Upper lobe of left lung (tissue), 4 donors: ENCODE results near the gene PALLD.

Experiments used
- EP300 ChIP-seq, 4 donors: sonication (generic); formaldehyde crosslinking; IDR thresholded peaks; one replicate each; pipeline ENCODE4 v1.5.1; 2017; ENCODE audit warnings: antibody characterized with exemption in 4 of 4, control low read depth in 2 of 4
- POLR2A ChIP-seq, 4 donors: fragments of 450-650 bp; IDR thresholded peaks; one replicate each; pipeline ENCODE4 v1.5.1; 2016 to 2017; ENCODE audit warnings: antibody characterized with exemption in 4 of 4, mild to moderate bottlenecking in 2 of 4
- POLR2AphosphoS5 ChIP-seq, 2 donors: sonication (generic); formaldehyde crosslinking; IDR thresholded peaks; one replicate each; pipeline ENCODE4 v1.5.1; 2017; ENCODE audit warnings: antibody characterized with exemption in 2 of 2
- TF ChIP-seq, protein P1 (sequence below), 6 experiments: fragments of 450-650 bp in 4 of 6; fragments of 200-600 bp in 2 of 6; sonication (generic) in 2 of 6; IDR thresholded peaks; one replicate each; pipeline ENCODE4 v1.5.1; 2016 to 2019; ENCODE audit warnings: antibody characterized with exemption in 6 of 6

DNA sequence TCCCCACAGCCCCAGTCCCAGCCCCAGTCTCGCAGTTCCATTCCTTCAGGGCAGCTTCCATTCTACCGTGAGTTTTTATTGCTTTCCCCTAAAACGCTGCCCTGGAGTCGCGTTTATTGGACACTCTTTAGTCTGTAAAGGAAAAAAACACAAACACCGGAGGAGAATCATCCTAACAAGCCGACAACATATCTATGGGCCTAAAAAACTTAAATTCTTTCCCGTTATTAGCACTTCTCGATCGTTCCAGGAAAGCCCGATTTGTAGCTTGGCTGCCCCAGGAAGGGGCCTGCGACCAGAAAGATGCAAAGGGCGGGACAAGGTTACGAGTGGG lies 334.7 kb downstream of the PALLD start:
- TF ChIP-seq POLR2A (IDR thresholded peaks at IDR 0.05) = no peak
- TF ChIP-seq, protein P1, sequence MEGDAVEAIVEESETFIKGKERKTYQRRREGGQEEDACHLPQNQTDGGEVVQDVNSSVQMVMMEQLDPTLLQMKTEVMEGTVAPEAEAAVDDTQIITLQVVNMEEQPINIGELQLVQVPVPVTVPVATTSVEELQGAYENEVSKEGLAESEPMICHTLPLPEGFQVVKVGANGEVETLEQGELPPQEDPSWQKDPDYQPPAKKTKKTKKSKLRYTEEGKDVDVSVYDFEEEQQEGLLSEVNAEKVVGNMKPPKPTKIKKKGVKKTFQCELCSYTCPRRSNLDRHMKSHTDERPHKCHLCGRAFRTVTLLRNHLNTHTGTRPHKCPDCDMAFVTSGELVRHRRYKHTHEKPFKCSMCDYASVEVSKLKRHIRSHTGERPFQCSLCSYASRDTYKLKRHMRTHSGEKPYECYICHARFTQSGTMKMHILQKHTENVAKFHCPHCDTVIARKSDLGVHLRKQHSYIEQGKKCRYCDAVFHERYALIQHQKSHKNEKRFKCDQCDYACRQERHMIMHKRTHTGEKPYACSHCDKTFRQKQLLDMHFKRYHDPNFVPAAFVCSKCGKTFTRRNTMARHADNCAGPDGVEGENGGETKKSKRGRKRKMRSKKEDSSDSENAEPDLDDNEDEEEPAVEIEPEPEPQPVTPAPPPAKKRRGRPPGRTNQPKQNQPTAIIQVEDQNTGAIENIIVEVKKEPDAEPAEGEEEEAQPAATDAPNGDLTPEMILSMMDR (IDR thresholded peaks at IDR 0.05) = no peak
- TF ChIP-seq EP300 (IDR thresholded peaks at IDR 0.05) = no peak
- TF ChIP-seq POLR2AphosphoS5 (IDR thresholded peaks at IDR 0.05) = no peak
